ENCODE results near the gene PIK3C2G. TPM values are rescaled to one million over a fixed set of nuclear protein-coding genes. Genes with fewer than 3 reads are reported as not detected.

The PIK3C2G gene
- polyA plus RNA-seq, 1 of the 3 experiments (the other 2 are of a cell fraction): 0.02 TPM

GRCh38 chr12:18683327-18684013, 422.2 kb downstream of the PIK3C2G start:
- Histone ChIP-seq H3K27ac (ENCODE audit: low read depth in 2 of 2, low read length in 1 of 2) (peak overlapping the region in 1 of 2 experiments; percentile 23; a peak in 1 of 4 replicates), H4K20me1 (ENCODE audit: insufficient read depth) (no peaks in the 10 kb centered on the region), H3K27me3 (ENCODE audit: insufficient read depth) (no peaks in the 10 kb centered on the region), H2AFZ (ENCODE audit: low read depth) (no peak overlapping the region), H3K4me2 (no peak overlapping the region), H3K36me3 (replicated peaks in 1 of 2; ENCODE audit: control insufficient read depth in 1 of 2, insufficient read depth in 2 of 2, low read length in 1 of 2) (no peaks in the 10 kb centered on the region), H3K9me2 (no peaks in the 10 kb centered on the region), H3K4me1 (ENCODE audit: control insufficient read depth in 1 of 2, insufficient read depth in 2 of 2, low read depth in 1 of 2, low read length in 1 of 2) (no peaks in the 10 kb centered on the region), H3K9ac (no peak overlapping the region), H3F3A (replicated peaks; ENCODE audit: insufficient read depth) (no peaks in the 10 kb centered on the region), H3K4me3 (ENCODE audit: low read depth in 2 of 2, low read length in 1 of 2) (no peak overlapping the region), H3K79me2 (ENCODE audit: insufficient read depth) (no peaks in the 10 kb centered on the region), H3K9me3 (no peaks in the 10 kb centered on the region; the same call in 1 of the 2 replicates)
- no peak for DNase-seq
- TF ChIP-seq IRF3 (IDR thresholded peaks at IDR 0.05; ENCODE audit: low read depth, low read length) (no peak), SMC3 (IDR thresholded peaks at IDR 0.05; ENCODE audit: low read depth, low read length) (no peak)
- POLR2A ChIA-PET: no interaction called here
- CTCF ChIA-PET: no interaction called here
- 100% methylated on average over 2 of the region's 2 CpGs for WGBS (ENCODE audit: low lambda C conversion rate)

- DNase-seq: no peak
- no peak overlapping the region for H3K4me3 ChIP-seq (ENCODE audit: low read depth in 2 of 2, low read length in 1 of 2)
- H3K4me2 ChIP-seq: no peak overlapping the region
- no peaks in the 10 kb centered on the region for H4K20me1 ChIP-seq (ENCODE audit: insufficient read depth)
- POLR2A ChIA-PET: no interaction called here
- H2AFZ ChIP-seq (ENCODE audit: low read depth): no peak overlapping the region
- no peaks in the 10 kb centered on the region for H3K79me2 ChIP-seq (ENCODE audit: insufficient read depth)
- no peak overlapping the region for H3K9ac ChIP-seq
- 0 out of 4 replicates have a peak overlapping the region, but pooled peaks of 1 of the 2 experiments have one; percentile 20 for H3K27ac ChIP-seq (ENCODE audit: low read depth in 2 of 2, low read length in 1 of 2)
- H3K4me1 ChIP-seq (ENCODE audit: control insufficient read depth in 1 of 2, insufficient read depth in 2 of 2, low read depth in 1 of 2, low read length in 1 of 2): no peaks in the 10 kb centered on the region
- CTCF ChIA-PET: no interaction called here
- 33% methylated on average over 1 of the region's 1 CpG for WGBS (ENCODE audit: low lambda C conversion rate)
- H3K36me3 ChIP-seq (replicated peaks in 1 of 2; ENCODE audit: control insufficient read depth in 1 of 2, insufficient read depth in 2 of 2, low read length in 1 of 2): no peaks in the 10 kb centered on the region
- H3F3A ChIP-seq (replicated peaks; ENCODE audit: insufficient read depth): no peaks in the 10 kb centered on the region
- no peaks in the 10 kb centered on the region for H3K9me2 ChIP-seq
- TF ChIP-seq GABPA (IDR thresholded peaks at IDR 0.05; ENCODE audit: low read depth) (no peak), YY1 (IDR thresholded peaks at IDR 0.05; ENCODE audit: low read depth) (no peak), EP300 (IDR thresholded peaks at IDR 0.05; ENCODE audit: borderline replicate concordance in 1 of 2, low read depth in 1 of 2, low read length in 1 of 2) (no peak), RFX5 (IDR thresholded peaks at IDR 0.05; ENCODE audit: low read length) (no peak), RXRA (IDR thresholded peaks at IDR 0.05; ENCODE audit: borderline replicate concordance, low read depth) (no peak), SMC3 (IDR thresholded peaks at IDR 0.05; ENCODE audit: low read depth, low read length) (no peak), GATA2 (CRISPR knock-in tag; IDR thresholded peaks at IDR 0.05) (no peak), JUND (IDR thresholded peaks at IDR 0.05) (no peak), USF2 (IDR thresholded peaks at IDR 0.05; ENCODE audit: borderline replicate concordance, low read depth, low read length) (no peak), CHD2 (IDR thresholded peaks at IDR 0.05; ENCODE audit: low read length, partially characterized antibody) (no peak), FOXM1 (IDR thresholded peaks at IDR 0.05; ENCODE audit: low read depth) (no peak)
- no peaks in the 10 kb centered on the region; the same call in 1 of the 2 replicates for H3K9me3 ChIP-seq
- H3K27me3 ChIP-seq (ENCODE audit: insufficient read depth): no peaks in the 10 kb centered on the region
Observed at GRCh38 chr12:18684430-18684829, 423.1 kb downstream of the PIK3C2G start.

All from SK-N-SH (cell line).